Anterior cingulate cortex (tissue), 58 donors: ENCODE results near the gene TMEM255B.
A peak's percentile ranks its signal among the peaks of the same experiment; 100 is the strongest.

ENCODE experiments used
- DNase-seq, 58 donors: peaks; one replicate each; lab custom pipeline; 2025; lab: John Stamatoyannopoulos, UW

TMEM255B gene

DNA sequence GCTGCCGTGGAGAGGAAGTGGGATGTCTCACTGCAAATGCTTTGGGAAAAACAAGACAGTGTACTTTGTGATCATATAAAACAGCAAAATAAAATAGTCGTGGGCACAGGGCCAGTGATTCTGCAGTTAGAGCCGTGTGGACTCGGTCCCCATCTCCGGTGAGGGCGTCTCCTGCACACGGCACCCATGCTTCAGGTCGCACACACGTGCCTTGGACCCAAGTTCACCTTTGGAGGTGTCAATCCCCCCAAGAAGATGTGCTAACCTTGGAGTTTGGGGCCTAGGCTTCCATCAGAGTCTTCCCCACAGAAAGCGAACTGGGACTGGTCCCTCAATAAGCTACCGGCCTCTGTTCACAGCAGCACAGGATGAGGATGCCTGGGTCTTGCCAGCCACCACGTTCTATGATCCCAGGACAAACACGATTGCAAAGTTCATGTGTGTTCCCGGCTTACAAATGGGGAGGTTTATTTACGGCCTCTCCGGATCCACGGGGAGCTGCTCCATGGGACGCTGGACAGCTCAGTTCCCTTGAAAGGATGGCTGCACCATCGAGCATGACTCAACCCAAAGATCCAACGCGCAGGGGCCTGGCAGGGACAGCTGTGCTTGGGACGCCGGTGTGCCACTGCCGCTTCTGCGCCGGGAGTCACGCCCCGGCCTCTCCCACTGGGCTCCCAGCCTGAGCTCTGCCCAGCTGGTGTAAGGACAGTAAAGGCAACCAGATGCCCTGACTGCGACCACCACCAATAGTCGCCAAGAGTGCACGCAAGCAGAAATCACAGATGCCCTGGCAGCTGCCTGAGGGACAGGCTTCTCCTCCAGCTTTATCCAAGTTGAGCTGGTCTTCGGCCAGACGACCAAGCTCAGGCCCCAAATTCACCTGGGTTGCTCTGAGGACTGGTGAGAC lies 96.2 kb downstream of the TMEM255B start:
- DNase-seq, result peak in 3 of 58 donors; percentile 36 to 53 (median 52)

DNA sequence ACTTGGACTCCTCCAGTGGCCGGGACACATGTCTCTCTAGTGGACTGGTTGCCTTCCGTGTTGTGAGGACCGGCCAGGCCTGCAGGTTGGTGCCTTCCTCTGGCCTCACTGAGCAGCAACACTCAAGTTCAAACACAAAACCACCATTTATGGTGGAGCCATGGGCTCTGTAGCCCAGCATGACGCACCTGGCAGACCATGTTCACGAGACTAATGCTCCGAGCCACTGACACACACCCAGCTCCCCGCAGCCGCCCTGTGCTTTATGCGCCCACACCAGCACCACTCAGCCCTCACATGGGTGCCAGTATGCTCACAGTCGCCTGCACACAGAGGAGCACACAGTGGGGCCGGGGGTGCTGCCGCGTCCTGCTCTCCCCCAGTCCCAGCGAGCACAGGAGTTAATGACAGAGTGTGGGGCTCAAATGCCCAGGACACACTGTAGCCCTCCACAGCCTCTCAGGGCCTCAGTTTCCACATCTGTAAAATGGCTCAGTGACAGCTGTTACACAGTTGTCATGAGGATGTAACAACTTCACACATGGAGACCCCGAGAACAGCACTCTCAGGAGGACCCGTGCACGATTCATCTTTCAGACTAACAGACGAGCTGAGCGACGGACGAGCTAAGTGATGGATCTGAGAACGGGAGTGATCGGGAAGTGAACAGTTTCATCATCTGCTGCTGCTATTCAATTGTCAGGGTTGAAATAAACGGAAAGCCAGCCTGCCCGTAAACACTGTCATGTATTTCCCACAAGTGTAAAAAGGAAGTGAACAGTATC lies 97.1 kb downstream of the TMEM255B start:
- DNase-seq, result no peak

DNA sequence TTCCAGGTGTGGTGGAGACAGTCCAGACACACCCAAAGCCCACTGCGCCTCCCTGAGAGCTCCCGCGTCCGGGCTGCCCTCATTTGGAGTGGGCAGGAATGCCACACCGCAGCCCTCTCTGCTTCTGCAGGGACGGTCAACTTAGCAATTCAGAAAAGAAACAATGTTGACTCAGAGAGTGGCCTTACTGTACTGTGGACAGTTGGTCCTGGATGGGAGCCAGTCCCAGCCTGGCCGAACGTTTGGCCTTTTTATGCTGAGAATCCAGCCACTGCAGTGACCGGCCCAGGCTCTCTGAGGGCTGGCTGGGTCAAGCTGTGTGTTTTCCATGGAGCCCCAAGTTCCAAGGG lies 97.7 kb downstream of the TMEM255B start:
- DNase-seq, result peak in 2 of 58 donors; percentile 27 to 54

DNA sequence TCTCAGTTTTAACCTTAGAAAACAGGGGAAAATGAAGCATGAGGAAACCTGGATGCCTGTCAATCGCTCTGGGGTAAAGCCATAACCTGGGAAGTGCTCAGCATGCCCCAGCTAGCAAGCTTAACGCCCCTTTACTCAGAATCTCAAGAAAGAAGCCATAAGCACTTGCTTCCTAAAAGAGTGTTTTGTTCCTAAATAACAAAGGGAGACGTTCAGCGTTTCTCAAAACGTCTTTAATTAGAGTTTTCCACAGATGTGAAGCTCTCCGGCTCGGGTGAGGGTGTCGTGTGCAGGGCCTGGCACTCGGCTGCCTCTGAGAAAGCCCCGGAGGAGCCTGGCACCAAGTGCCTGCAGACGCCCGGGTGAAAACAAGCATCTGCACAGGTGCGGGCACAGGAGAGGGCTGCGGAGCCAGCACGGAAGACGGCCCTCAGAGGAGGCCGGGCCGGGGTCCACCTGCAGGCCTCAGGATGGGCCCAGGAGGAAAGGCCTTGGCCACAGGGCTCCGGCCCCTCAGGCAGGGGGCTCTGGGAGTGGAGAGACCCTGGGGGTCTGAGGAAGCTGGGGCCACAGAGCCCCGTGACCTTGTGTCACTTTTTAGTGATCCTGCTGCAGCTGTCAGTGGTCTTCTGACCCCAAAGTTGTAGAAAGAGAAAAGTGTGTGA lies 98.6 kb downstream of the TMEM255B start:
- DNase-seq, result peak in 2 of 58 donors; percentile 24 to 57

DNA sequence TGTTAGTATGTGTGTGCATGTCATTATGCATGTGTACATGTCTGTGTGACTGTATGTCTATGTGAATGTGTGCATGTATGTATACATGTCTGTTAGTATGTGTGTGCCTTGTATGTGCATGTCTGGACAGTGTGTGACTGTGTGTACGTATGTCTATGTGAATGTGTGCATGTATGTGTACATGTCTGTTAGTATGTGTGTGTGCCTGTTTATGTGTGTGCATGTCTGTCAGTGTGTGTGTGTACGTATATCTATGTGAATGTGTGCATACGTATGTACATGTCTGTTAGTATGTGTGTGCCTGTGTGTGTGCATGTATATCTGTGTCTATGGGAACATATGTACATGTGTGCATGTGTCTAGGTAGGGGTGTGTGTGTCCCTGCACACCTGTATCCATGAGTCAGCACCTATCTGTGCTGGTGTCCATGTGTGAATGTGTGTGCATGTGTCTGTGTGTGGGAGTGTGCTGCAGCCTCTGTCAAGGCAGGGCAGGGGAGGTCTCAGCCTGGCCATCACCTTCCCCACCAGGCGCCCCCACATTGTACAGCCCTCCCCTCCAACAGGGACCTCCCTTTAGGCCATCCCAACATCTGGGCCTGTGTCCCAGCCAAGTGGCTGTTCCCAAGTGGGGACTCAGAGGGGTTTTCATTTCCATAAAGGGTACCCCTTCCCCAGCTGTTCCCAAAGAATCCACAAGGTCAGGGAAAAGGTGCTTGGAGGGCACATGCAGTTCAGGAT lies 100.5 kb downstream of the TMEM255B start:
- no peak for DNase-seq

DNA sequence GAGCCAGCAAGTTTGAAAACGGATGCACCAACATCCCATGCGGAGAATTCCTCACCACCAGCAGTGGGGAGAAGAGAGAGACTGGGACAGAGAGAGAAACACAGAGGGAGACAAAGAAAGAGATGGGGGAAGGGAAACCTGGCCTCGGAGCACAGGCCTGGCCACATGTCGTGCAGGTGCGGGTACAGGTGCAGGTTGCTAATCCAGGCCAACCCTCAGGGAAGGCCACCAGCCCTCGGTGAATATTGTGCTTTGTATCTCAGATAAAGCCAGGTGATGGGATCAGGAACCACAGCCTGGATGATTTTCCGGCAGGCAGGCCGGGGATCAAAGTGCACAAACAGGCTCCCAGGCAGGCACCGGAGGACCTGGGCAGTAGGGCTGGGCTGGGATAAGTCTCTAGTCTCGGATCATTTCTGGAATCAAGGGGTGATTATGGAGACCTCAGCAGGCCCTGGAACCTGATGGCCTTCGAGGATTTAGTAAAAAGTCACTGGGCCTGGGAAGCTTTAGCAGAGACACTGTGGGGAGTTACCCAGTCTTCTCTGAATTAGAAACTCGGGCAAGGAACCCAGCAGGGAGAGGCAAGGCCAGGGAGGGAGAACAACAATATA lies 101.1 kb downstream of the TMEM255B start:
- DNase-seq, result no peak

DNA sequence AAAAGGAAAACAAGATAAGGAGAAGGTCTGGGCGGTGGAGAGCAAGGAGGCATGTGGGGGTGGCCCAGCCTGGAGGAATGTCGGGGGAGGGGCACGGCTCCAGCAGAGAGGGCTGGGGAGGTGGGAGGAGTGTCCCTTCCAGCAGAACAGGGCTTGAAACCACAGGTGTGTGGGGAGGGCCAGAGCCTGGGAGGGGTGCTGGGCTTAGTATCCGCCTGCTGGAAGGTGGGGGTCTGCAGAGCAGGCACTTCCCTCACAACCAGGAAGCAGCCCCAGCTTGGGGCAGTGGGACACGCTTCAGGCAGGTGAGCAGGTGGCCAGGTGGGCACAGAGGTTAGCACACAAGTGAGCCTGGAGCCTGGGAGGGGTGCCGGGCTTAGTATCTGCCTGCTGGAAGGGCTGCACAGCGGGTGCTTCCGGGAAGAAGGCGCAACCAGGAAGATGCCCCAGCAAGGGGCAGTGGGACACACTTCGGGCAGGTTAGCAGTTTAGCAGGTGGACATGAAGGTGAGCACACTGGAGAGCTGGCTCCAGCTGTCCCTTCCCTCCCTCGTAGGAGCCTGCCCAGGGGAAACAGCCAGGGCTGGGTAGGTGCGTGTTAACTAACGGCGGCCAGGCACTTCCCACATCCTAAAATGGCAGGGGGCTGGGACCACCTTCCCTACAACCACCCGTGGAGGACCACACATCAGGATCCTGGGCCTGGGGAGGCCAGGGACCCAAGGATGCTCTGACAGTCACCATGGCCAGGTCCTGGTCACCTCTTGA lies 101.8 kb downstream of the TMEM255B start:
- no peak for DNase-seq

DNA sequence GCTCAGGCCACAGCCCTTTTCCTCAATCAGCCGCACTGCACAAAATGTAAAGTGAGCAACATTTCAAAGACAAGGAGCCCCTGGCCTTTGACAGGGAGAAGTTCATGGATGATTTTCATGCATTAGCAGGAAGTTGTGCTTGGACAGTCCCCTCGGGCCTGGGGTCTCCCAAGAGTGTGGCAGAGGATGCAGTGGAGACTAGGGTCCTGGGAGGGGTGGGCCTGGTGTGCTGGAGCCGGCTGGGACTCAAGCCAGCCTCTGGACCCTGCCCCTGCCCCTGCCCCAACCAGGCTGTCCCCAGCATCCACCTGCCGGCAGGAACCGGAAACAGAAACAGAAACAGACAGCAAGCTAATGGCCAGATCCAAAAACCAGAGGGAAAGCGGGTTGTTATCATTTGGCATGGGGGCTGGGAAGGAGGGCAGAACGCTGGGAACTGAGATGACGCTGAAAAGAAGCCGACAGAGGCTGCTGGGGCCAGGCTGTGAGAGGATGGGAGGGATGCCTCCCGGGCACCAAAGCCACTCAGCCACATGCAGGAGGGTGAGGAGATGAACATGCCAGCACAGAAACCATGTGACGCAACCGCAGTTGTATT lies 102.5 kb downstream of the TMEM255B start:
- no peak for DNase-seq

DNA sequence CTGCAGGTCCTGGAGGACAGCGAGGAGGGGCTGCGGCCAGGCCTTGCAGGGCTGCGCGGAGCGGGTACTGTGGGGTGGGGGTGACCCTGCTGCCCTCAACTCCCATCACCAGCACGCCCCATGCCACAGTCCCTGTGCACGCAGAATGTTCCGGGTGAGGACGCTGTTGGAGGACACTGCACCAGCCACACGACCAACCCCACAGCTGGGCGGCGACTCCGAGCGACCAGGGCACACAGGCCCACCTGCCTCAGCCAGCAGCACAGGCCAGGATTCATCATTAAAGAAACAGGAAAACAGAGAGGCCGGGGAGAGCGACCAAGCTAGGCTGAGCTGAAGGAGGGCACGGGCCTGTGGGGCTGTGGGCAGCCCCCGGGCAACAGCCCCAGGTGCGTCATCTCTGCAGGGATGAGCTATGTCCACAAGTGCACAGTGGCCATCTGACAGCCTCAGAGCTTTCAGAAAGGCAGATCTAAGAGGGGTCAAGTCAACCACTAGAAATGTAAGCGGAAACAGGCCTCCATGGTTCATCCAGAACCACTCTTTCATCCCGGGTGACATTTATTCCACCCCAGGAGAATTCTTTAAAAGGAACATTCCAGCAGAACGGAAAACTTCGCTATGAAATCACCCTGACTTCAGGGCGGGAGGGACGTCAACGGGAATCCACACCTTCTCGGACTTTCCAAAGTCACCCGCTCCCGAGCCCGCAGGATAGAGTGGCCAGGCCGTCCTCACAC lies 103.3 kb downstream of the TMEM255B start:
- no peak for DNase-seq

DNA sequence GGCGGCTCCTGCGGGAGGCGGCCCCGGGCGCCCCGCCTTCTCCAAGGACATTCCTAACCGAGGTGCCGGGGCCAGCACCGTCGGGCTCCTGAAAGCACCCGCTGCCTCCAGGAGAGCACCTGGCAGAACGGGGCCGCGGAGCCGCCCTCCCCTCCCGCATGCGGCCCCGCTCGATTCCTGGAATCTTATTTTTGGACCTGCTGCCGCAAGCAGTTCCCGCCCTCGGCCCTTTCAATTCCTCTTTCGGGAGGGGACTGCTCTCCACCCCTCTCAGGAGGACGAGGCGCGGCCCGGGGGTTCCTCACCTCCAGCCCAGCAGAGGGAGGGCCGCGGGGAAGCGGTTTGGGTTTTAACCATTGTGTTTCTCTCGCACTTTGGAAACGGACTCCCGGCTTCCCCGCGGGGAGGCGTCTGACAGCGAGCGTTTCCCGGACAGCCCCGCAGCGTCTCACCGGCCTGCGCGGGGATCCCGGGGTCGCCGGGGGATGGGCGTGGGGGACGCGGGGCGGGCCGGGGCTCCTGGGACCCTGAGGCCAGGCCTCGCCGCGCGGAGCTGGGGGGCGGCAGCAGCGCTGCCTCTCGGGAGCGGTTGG lies 104.0 kb downstream of the TMEM255B start:
- peak in 19 of 58 donors; percentile 14 to 60 (median 32) for DNase-seq

DNA sequence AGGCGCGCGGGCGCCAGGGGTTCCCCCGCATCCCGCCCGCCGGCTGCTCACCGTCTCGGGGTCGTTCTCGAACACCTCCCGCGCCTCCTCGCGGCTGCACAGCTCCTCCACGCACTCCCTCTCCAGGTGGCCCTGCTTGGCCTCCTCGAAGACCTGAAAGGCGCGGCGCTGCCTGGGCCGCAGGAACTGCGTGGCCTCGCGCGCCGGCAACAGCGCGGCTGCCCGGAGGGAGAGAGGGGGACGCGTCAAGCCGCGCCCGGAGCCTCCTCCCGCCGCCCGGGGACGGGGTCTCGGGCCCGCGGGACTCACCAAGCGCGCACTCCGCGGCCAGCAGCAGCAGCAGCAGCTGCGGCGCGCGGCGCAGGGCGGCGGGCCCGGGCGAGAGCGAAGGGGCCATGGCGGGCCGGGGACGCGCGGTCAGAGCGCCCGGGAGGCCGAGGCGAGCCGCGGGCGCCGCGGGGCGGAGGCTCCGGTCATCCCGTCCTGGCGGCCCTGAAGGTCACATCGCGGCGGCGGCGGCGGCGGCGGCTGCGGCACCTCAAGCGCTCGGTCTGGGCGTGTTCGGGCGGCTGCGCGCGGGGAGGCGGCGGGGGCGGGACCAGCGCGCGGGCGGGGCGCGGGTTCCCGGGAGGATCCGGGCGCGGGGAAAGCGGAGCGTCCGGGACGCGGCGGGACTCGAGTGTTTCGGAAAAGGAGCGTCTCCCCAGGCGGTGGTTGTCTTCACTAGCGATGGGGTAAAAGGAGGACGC lies 104.7 kb downstream of the TMEM255B start, which contains the start of gene GAS6:
TSS of gene GAS6 (minus strand) at position 553 of the 749 bp plus-strand sequence. CDS start at position 397, 156 bp downstream.
- DNase-seq, result peak in 28 of 58 donors; percentile 25 to 67 (median 44)

DNA sequence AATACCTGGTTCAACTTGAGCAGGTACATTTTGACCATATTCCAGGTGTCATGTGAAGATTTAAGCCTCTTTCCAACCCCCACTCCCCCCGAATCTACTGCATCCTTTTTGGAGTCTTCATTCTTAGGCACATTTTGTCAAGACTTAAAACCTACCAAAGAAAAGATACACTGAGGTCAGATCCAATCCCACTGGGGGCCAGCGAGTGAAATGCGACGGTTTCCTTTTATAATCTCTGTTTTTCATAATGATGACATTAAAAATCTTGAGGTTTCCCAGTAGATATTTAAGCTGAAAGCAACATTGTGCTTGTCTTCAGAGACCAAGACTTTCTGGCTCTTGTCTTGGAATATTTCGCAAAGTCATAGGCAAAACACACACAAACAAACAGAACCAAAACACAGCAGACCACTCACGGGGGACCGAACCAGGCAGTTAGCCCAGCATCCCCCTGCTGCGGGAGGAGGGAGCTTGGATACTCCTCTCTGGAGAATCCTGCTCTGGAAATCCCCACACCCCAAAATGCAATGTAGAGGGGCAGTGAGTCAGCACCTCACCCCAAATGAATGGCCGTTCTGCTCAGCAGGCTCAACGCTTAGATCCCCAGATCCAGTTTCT lies 105.4 kb downstream of the TMEM255B start:
- DNase-seq, result no peak

DNA sequence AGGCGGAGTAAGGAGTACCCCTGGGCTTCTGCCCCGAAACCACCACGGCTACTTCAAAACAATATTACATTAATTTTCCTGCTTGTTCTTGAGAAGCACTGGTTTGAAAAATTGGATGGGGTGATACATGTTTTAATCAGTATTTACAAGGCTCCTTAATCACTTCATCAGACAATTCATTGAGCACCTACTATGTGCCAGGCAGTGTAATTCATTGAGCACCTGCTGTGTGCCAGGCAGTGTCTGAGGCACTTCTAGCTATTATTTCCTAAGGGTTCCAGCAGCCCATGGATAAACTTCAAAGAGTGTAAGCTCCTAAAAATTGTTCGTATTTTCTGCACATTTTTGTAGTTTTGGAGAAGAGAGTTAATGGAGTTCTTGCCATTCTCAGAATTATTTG lies 106.4 kb downstream of the TMEM255B start:
- no peak for DNase-seq
